IPS DF 6.9 (cell line): Measurements from ENCODE around the gene SERPINB11.
"Not testable (repeated sequence)": the region's sequence is repeated elsewhere in the genome, so short reads cannot be mapped to it uniquely, and the experiment has no call there.

Source experiments
- DNase-seq: peaks from one replicate; pipeline ENCODE4 v3.0.0-alpha.2; 2013; ENCODE audit warnings: low read depth, low spot score
- H3K27ac ChIP-seq: one replicate; pipeline ENCODE4 v1.5.1; 2013; ENCODE audit warnings: low read length, control low read depth
- H3K27me3 ChIP-seq: 2 replicates; pipeline ENCODE4 v1.6.1; 2013; ENCODE audit warnings: mild to moderate bottlenecking, low read length; ENCODE audit not compliant: control insufficient read depth, insufficient read depth
- H3K36me3 ChIP-seq: 2 replicates; pipeline ENCODE4 v1.6.1; 2013; ENCODE audit warnings: low read length; ENCODE audit not compliant: control insufficient read depth, insufficient read depth
- H3K4me1 ChIP-seq: 2 replicates; pipeline ENCODE4 v1.6.1; 2013; ENCODE audit warnings: low read length; ENCODE audit not compliant: control insufficient read depth, insufficient read depth
- H3K4me3 ChIP-seq: 2 replicates; pipeline ENCODE4 v1.5.1; 2013; ENCODE audit warnings: mild to moderate bottlenecking, low read length
- H3K9me3 ChIP-seq: 2 replicates; pipeline ENCODE4 v1.6.1; 2013; ENCODE audit warnings: low read length, inconsistent platforms; ENCODE audit not compliant: control insufficient read depth, insufficient read depth
- WGBS: extraction: QIAGEN DNeasy Blood & Tissue Kit; methylation state at CpG from one replicate; pipeline ENCODE4 v1.1.7; 2013; ENCODE audit warnings: mixed read lengths, missing lambda C conversion rate; ENCODE audit not compliant: insufficient read length, insufficient coverage; 5-methylcytosine and 5-hydroxymethylcytosine counted together

The SERPINB11 gene

GRCh38 chr18:63702660-63703059, at the start of gene SERPINB11:
TSS of gene SERPINB11 (plus strand) at chr18:63702960. CDS start at chr18:63710194, 7,234 bp downstream.
- WGBS = no CpG with 5 or more reads among the region's 2 CpGs
- DNase-seq = no peak

GRCh38 chr18:63658920-63659319, 43.8 kb upstream of the SERPINB11 start:
- not testable (repeated sequence) for H3K36me3 ChIP-seq
- no CpG with 5 or more reads among the region's 4 CpGs for WGBS

More at GRCh38 chr18:63702660-63703059, at the start of gene SERPINB11:
- no peaks in the 10 kb centered on the region for H3K27me3 ChIP-seq
- no peak within 1 kb of the TSS for H3K27ac ChIP-seq
- H3K4me3 ChIP-seq = no peak within 1 kb of the TSS
- no peaks in the 10 kb centered on the region for H3K36me3 ChIP-seq
- no peaks in the 10 kb centered on the region for H3K4me1 ChIP-seq
- H3K9me3 ChIP-seq = no peaks in the 10 kb centered on the region

GRCh38 chr18:63661750-63662149, 41.0 kb upstream of the SERPINB11 start, which contains the start of gene SERPINB3:
TSS of gene SERPINB3 (minus strand) at chr18:63661893. CDS start at chr18:63661216, 677 bp downstream.
- not testable (repeated sequence) for DNase-seq, H3K4me1 ChIP-seq, H3K4me3 ChIP-seq, H3K9me3 ChIP-seq, H3K36me3 ChIP-seq, H3K27ac ChIP-seq, H3K27me3 ChIP-seq
- no CpG with 5 or more reads among the region's 3 CpGs for WGBS

More at GRCh38 chr18:63658920-63659319, 43.8 kb upstream of the SERPINB11 start:
- H3K27me3 ChIP-seq, H3K27ac ChIP-seq, H3K4me1 ChIP-seq, H3K4me3 ChIP-seq, DNase-seq, H3K9me3 ChIP-seq: not testable (repeated sequence)

- Histone ChIP-seq H3K27ac (no peak overlapping the region), H3K27me3 (no peaks in the 10 kb centered on the region), H3K4me1 (no peaks in the 10 kb centered on the region), H3K36me3 (no peaks in the 10 kb centered on the region), H3K9me3 (no peaks in the 10 kb centered on the region), H3K4me3 (no peak overlapping the region)
- WGBS = no CpG with 5 or more reads among the region's 1 CpG
- DNase-seq = no peak
These were observed 38.2 kb upstream of the SERPINB11 start for GRCh38 chr18:63664571-63664970.

GRCh38 chr18:63676526-63677323, 26.0 kb upstream of the SERPINB11 start:
- DNase-seq = no peak
- Histone ChIP-seq H3K4me3 (no peak overlapping the region), H3K27me3 (no peaks in the 10 kb centered on the region), H3K9me3 (no peaks in the 10 kb centered on the region), H3K36me3 (no peaks in the 10 kb centered on the region), H3K27ac (no peak overlapping the region), H3K4me1 (no peaks in the 10 kb centered on the region)
- WGBS = no CpG with 5 or more reads among the region's 5 CpGs

- no peak for DNase-seq
- no peak overlapping the region for H3K27ac ChIP-seq
- no peaks in the 10 kb centered on the region for H3K36me3 ChIP-seq
- WGBS = no CpG with 5 or more reads among the region's 5 CpGs
- no peaks in the 10 kb centered on the region for H3K4me1 ChIP-seq
- no peak overlapping the region for H3K4me3 ChIP-seq
- H3K27me3 ChIP-seq = no peaks in the 10 kb centered on the region
- no peaks in the 10 kb centered on the region for H3K9me3 ChIP-seq
These were observed 25.1 kb upstream of the SERPINB11 start for GRCh38 chr18:63677500-63678225.

- no peaks in the 10 kb centered on the region for H3K36me3 ChIP-seq
- H3K4me1 ChIP-seq = no peaks in the 10 kb centered on the region; the same call in 1 of the 2 replicates
- no peak for DNase-seq
- no CpG with 5 or more reads among the region's 5 CpGs for WGBS
- no peaks in the 10 kb centered on the region for H3K9me3 ChIP-seq
- H3K4me3 ChIP-seq = no peak overlapping the region
- no peaks in the 10 kb centered on the region for H3K27me3 ChIP-seq
- no peak overlapping the region for H3K27ac ChIP-seq
These were observed 22.7 kb upstream of the SERPINB11 start for GRCh38 chr18:63679820-63680606.

GRCh38 chr18:63681449-63682340, 21.1 kb upstream of the SERPINB11 start:
- no peaks in the 10 kb centered on the region for H3K27me3 ChIP-seq

GRCh38 chr18:63683152-63683551, 19.6 kb upstream of the SERPINB11 start:
- H3K27ac ChIP-seq = no peak overlapping the region
- H3K4me1 ChIP-seq = no peaks in the 10 kb centered on the region; the same call in 1 of the 2 replicates
- 100% methylated on average over 1 of the region's 2 CpGs for WGBS
- no peak for DNase-seq
- H3K27me3 ChIP-seq = no peaks in the 10 kb centered on the region
- no peak overlapping the region for H3K4me3 ChIP-seq
- H3K9me3 ChIP-seq = no peaks in the 10 kb centered on the region
- no peaks in the 10 kb centered on the region for H3K36me3 ChIP-seq

More at GRCh38 chr18:63681449-63682340, 21.1 kb upstream of the SERPINB11 start:
- Histone ChIP-seq H3K4me3 (no peak overlapping the region), H3K4me1 (no peaks in the 10 kb centered on the region; the same call in 1 of the 2 replicates), H3K9me3 (no peaks in the 10 kb centered on the region), H3K36me3 (no peaks in the 10 kb centered on the region), H3K27ac (no peak overlapping the region)
- no CpG with 5 or more reads among the region's 2 CpGs for WGBS
- DNase-seq = no peak
